GM12874 (cell line): ENCODE data around the gene MAGEA8.

Experiments used
- CTCF ChIP-seq: IDR thresholded peaks from 2 replicates; pipeline ENCODE4 v1.5.1; 2011; ENCODE audit warnings: low read depth, mild to moderate bottlenecking, control low read depth, low read length, moderate library complexity; ENCODE audit not compliant: insufficient read depth

The MAGEA8 gene

GRCh38 chrX:149881081-149881711 lies at the start of gene MAGEA8:
Gene MAGEA8, plus strand, starts transcription at chrX:149881183. Its CDS starts 3,090 bp downstream, at chrX:149884273.
- TF ChIP-seq CTCF: peak; percentile 32

- 0 out of 2 replicates have a peak, but pooled peaks have one; percentile 11 for TF ChIP-seq CTCF
Measured at GRCh38 chrX:149831473-149831872, 49.5 kb upstream of the MAGEA8 start.

- no peak for TF ChIP-seq CTCF
Measured at GRCh38 chrX:149837167-149837566, 43.8 kb upstream of the MAGEA8 start.

- TF ChIP-seq CTCF: no peak
Measured at GRCh38 chrX:149837639-149838038, 43.3 kb upstream of the MAGEA8 start.

- no peak for TF ChIP-seq CTCF
Measured at GRCh38 chrX:149841929-149842328, 39.1 kb upstream of the MAGEA8 start.

- no peak for TF ChIP-seq CTCF
Measured at GRCh38 chrX:149845385-149845784, 35.6 kb upstream of the MAGEA8 start.

- TF ChIP-seq CTCF: no peak
Measured at GRCh38 chrX:149846789-149847188, 34.2 kb upstream of the MAGEA8 start.
